PFSK-1 (cell line): Measurements from ENCODE around the gene UGT1A6.

Experiments
- FOXP2 ChIP-seq: optimal IDR thresholded peaks from 2 replicates; pipeline ENCODE3; 2011; ENCODE audit warnings: borderline replicate concordance, control low read depth, inconsistent platforms; ENCODE audit not compliant: insufficient read depth; ENCODE audit errors: extremely low read length, extremely low read depth
- POLR2AphosphoS5 ChIP-seq: IDR thresholded peaks from 2 replicates; pipeline ENCODE4 v1.6.1; 2012; ENCODE audit warnings: low read depth, mild to moderate bottlenecking, control low read depth, low read length, moderate library complexity
- REST ChIP-seq, 2 experiments: IDR thresholded peaks; 2 replicates each; pipeline versions ENCODE4 v1.6.1 to v1.8.0; 2011 to 2012; ENCODE audit warnings: low read depth in 2 of 2, low read length in 2 of 2, control low read depth in 1 of 2, inconsistent platforms in 1 of 2, mild to moderate bottlenecking in 1 of 2, moderate library complexity in 1 of 2; ENCODE audit not compliant: insufficient read depth in 1 of 2
- SIN3A ChIP-seq: IDR thresholded peaks from 2 replicates; pipeline ENCODE4 v1.6.1; 2012; ENCODE audit warnings: mild to moderate bottlenecking, low read length, moderate library complexity, borderline replicate concordance; ENCODE audit not compliant: insufficient read depth
- TAF1 ChIP-seq: IDR thresholded peaks from 2 replicates; pipeline ENCODE4 v1.6.1; 2012; ENCODE audit warnings: low read length, control low read depth, borderline replicate concordance; ENCODE audit not compliant: insufficient read depth

UGT1A6 gene

GRCh38 chr2:233795735-233796171 lies 103.1 kb downstream of the UGT1A6 start:
- TF ChIP-seq POLR2AphosphoS5 (no peak), FOXP2 (no peak), REST (IDR thresholded peaks at IDR 0.05; ENCODE audit: insufficient read depth in 1 of 2, low read depth in 2 of 2, low read length in 2 of 2) (no peak), TAF1 (no peak), SIN3A (no peak)

GRCh38 chr2:233796254-233796653 lies 103.6 kb downstream of the UGT1A6 start:
- TF ChIP-seq SIN3A (no peak), FOXP2 (no peak), REST (IDR thresholded peaks at IDR 0.05; ENCODE audit: insufficient read depth in 1 of 2, low read depth in 2 of 2, low read length in 2 of 2) (no peak), TAF1 (no peak), POLR2AphosphoS5 (no peak)

GRCh38 chr2:233798335-233799086 lies 105.8 kb downstream of the UGT1A6 start:
- TF ChIP-seq SIN3A (no peak), POLR2AphosphoS5 (no peak), TAF1 (no peak), FOXP2 (no peak), REST (IDR thresholded peaks at IDR 0.05; ENCODE audit: insufficient read depth in 1 of 2, low read depth in 2 of 2, low read length in 2 of 2) (no peak)

GRCh38 chr2:233799087-233799665 lies 106.5 kb downstream of the UGT1A6 start:
- no peak for TF ChIP-seq REST (IDR thresholded peaks at IDR 0.05; ENCODE audit: insufficient read depth in 1 of 2, low read depth in 2 of 2, low read length in 2 of 2)
- TF ChIP-seq POLR2AphosphoS5 = no peak
- no peak for TF ChIP-seq SIN3A
- TF ChIP-seq FOXP2 = no peak
- TF ChIP-seq TAF1 = no peak
